ENCODE measurements around the gene ZNF331. TPM values are rescaled to one million over a fixed set of nuclear protein-coding genes. Genes with fewer than 3 reads are reported as not detected.
A peak's percentile ranks its signal among the peaks of the same experiment; 100 is the strongest.

Gene ZNF331
- total RNA-seq, 4 donors from 2014 or later = 3.7 to 15.7 (median 5.8) TPM

DNA sequence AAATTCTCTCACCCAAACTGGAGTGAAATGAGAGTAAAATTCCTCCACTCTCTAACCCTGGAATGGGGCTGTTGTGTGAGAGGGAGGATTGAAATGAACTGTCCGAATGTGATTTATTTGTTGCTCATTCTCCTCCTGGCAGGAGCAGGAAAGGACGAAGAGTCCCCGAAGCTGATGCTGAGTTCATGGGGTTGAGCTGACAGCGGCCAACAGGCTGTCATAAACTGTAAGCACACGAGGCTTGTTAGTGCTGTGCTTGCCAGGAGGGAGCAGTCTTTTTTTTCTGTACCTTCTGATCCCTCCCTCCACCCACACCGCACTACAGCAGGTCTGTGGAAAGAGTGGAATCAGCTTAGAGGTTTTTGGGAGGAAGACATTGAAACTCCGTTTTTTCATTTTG, 33.1 kb upstream of the ZNF331 start:
- H3K27me3 ChIP-seq = no peaks in the 10 kb centered on the region
- intact Hi-C loops (cut with DNase I; ENCODE audit: low total_unique reads) = no loop called here
- peak overlapping the region in 1 of 4 donors; percentile 14 for H3K4me3 ChIP-seq
- no peaks in the 10 kb centered on the region for H3K4me1 ChIP-seq
- TF ChIP-seq, protein P1, sequence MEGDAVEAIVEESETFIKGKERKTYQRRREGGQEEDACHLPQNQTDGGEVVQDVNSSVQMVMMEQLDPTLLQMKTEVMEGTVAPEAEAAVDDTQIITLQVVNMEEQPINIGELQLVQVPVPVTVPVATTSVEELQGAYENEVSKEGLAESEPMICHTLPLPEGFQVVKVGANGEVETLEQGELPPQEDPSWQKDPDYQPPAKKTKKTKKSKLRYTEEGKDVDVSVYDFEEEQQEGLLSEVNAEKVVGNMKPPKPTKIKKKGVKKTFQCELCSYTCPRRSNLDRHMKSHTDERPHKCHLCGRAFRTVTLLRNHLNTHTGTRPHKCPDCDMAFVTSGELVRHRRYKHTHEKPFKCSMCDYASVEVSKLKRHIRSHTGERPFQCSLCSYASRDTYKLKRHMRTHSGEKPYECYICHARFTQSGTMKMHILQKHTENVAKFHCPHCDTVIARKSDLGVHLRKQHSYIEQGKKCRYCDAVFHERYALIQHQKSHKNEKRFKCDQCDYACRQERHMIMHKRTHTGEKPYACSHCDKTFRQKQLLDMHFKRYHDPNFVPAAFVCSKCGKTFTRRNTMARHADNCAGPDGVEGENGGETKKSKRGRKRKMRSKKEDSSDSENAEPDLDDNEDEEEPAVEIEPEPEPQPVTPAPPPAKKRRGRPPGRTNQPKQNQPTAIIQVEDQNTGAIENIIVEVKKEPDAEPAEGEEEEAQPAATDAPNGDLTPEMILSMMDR (IDR thresholded peaks at IDR 0.05) = no peak
- TF ChIP-seq EP300 (IDR thresholded peaks at IDR 0.05; ENCODE audit: low read depth) (peak; percentile 33), POLR2A (IDR thresholded peaks at IDR 0.05) (no peak), POLR2AphosphoS5 (IDR thresholded peaks at IDR 0.05) (peak; percentile 37 to 63 (median 59))
- in situ Hi-C loops (cut with MboI; ENCODE audit: low pct_ligation_motif_present in 1 of 4, low pct_unique_long_range_greater_than_20kb in 1 of 4, low sequenced_read_pairs in 3 of 4) = loop anchor here in 1 of 4 donors (10.0 kb wide), 1 partner anchor 90 kb away; no protein-coding TSS in a partner anchor
- H3K9me3 ChIP-seq = no peaks in the 10 kb centered on the region
- H3K27ac ChIP-seq = peak overlapping the region in 3 of 4 donors; percentile 9 to 68 (median 37)
- no peaks in the 10 kb centered on the region for H3K36me3 ChIP-seq
- no peak for DNase-seq
- WGBS, 2 donors (ENCODE audit: low coverage in 1 of 2) = 46 to 56% methylated on average over 7 of the region's 7 CpGs

DNA sequence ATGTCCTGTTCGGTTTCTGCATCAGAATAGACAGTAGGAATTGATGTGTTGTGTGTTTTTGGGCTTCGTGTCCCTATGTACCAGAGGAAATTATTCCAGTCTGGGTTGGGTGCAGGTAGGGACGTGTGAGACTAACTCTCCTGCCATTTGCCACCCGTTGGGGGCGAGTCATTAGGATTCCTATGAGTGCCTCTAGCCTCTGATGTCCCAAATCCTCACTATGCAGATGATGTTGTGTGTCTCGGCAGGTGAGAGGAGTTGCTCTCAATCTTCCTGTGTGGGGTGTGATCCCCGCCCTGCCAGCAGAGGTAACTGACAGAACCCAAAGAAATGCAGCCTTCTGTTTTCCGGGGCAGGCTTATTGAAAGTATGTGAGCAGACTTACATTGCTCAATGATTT, 31.2 kb upstream of the ZNF331 start:
- in situ Hi-C loops (cut with MboI; ENCODE audit: low pct_ligation_motif_present in 1 of 4, low pct_unique_long_range_greater_than_20kb in 1 of 4, low sequenced_read_pairs in 3 of 4) (loop anchor here in 1 of 4 donors (10.0 kb wide), 1 partner anchor 92 kb away; no protein-coding TSS in a partner anchor), intact Hi-C loops (cut with DNase I; ENCODE audit: low total_unique reads) (no loop called here)
- Histone ChIP-seq H3K4me1 (no peaks in the 10 kb centered on the region), H3K27ac (no peak overlapping the region), H3K4me3 (no peak overlapping the region), H3K27me3 (no peaks in the 10 kb centered on the region), H3K36me3 (no peaks in the 10 kb centered on the region), H3K9me3 (no peaks in the 10 kb centered on the region)
- no peak for DNase-seq
- TF ChIP-seq, protein P1 (IDR thresholded peaks at IDR 0.05) = no peak
- no peak for TF ChIP-seq EP300 (IDR thresholded peaks at IDR 0.05; ENCODE audit: low read depth)
- TF ChIP-seq POLR2AphosphoS5 (IDR thresholded peaks at IDR 0.05) = no peak
- TF ChIP-seq POLR2A (IDR thresholded peaks at IDR 0.05) = no peak
- 65 to 71% methylated on average over 6 to 8 of the region's 8 CpGs for WGBS, 2 donors (ENCODE audit: low coverage in 1 of 2)

DNA sequence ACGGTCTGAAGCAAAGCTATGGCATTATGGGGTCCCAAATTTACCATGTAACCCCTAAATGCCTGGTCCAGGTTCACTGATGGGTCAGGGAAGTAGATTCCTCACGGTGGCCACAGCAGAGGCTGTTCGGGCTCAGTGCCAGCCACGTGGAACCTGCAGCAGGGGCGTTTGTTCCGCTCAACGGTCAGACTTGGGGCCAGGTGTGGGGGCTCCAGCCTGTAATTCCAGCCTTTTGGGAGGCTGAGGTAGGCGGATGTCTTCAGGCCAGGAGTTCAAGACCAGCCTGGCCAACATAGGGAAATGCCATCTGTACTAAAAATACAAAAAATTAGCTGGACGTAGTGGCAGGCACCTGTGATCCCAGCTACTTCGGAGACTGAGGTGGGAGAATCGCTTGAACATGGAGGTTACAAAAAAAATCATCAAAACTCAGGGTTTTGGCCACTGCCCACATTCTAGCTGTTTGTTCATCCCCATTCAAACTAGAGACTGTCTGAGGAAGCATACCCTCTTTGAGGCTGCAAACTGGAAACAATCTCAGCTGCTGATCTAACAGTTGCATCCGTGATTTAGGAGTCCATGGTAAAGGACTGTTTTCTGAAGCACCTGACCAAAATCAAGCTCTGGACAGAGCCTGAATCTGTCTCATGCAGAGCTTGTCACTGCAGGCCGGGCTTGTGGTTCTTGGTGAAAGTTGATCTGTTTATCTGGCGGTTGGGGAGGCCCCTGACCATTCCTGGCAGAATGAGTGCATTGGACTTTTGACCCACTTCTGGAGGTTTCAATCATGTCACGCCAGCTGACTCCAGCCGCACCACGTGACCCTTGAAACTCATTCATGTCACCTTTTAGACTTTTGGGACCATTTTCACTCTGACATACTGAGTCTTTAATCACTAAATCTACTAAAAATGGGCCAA, 30.2 kb upstream of the ZNF331 start:
- H3K4me1 ChIP-seq = no peaks in the 10 kb centered on the region
- DNase-seq = no peak
- H3K9me3 ChIP-seq = no peaks in the 10 kb centered on the region
- no peaks in the 10 kb centered on the region for H3K27me3 ChIP-seq
- intact Hi-C loops (cut with DNase I; ENCODE audit: low total_unique reads) (no loop called here), in situ Hi-C loops (cut with MboI; ENCODE audit: low pct_ligation_motif_present in 1 of 4, low pct_unique_long_range_greater_than_20kb in 1 of 4, low sequenced_read_pairs in 3 of 4) (loop anchor here in 1 of 4 donors (10.0 kb wide), 1 partner anchor 93 kb away; no protein-coding TSS in a partner anchor)
- H3K4me3 ChIP-seq = no peak overlapping the region
- TF ChIP-seq EP300 (IDR thresholded peaks at IDR 0.05; ENCODE audit: low read depth) (no peak), POLR2AphosphoS5 (IDR thresholded peaks at IDR 0.05) (no peak), POLR2A (IDR thresholded peaks at IDR 0.05) (no peak)
- TF ChIP-seq, protein P1 (IDR thresholded peaks at IDR 0.05) = no peak
- no peak overlapping the region for H3K27ac ChIP-seq
- 76% methylated on average over 17 of the region's 17 CpGs; no CpG with 5 or more reads in 1 of the 2 donors for WGBS, 2 donors (ENCODE audit: low coverage in 1 of 2)
- no peaks in the 10 kb centered on the region for H3K36me3 ChIP-seq

DNA sequence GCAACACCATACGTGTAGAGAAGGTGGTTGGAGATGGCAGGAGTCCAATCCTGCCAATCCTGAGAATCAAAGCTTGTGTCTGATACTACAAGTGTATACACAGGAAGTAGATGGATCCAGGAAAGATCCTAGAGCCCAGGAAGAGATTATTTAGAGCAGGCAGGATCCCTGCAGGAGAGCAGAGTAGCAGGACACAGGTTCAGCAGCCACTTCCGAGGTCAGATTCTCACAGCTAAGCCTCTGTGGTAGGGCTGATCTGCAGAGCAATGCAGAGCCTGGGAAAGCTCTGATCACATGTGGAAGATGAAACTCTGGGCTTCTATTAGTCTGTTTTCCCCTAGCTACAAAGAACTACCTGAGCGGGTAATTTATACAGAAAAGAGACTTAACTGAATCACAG, 28.5 kb upstream of the ZNF331 start:
- TF ChIP-seq, protein P1 (IDR thresholded peaks at IDR 0.05) = no peak
- TF ChIP-seq POLR2AphosphoS5 (IDR thresholded peaks at IDR 0.05) (no peak), EP300 (IDR thresholded peaks at IDR 0.05; ENCODE audit: low read depth) (no peak), POLR2A (IDR thresholded peaks at IDR 0.05) (no peak)
- WGBS, 2 donors (ENCODE audit: low coverage in 1 of 2) = 74% methylated on average over 3 of the region's 3 CpGs; no CpG with 5 or more reads in 1 of the 2 donors
- Histone ChIP-seq H3K4me1 (no peaks in the 10 kb centered on the region), H3K4me3 (no peak overlapping the region), H3K27me3 (no peaks in the 10 kb centered on the region), H3K27ac (no peak overlapping the region), H3K9me3 (no peaks in the 10 kb centered on the region), H3K36me3 (no peaks in the 10 kb centered on the region)
- no peak for DNase-seq
- intact Hi-C loops (cut with DNase I; ENCODE audit: low total_unique reads) = no loop called here
- in situ Hi-C loops (cut with MboI; ENCODE audit: low pct_ligation_motif_present in 1 of 4, low pct_unique_long_range_greater_than_20kb in 1 of 4, low sequenced_read_pairs in 3 of 4) = loop anchor here in 1 of 4 donors (10.0 kb wide), 1 partner anchor 95 kb away; no protein-coding TSS in a partner anchor
